T-helper 1 cell treated with Interleukin-12 subunit alpha and Interleukin-12 subunit beta and Interleukin-4 antibody, amounts not matched to agents 30 μg/mL and 1 μg/mL, for 36 hours (primary cell): ENCODE data around the gene GRIK2.

Experiments
- H3K27ac Mint-ChIP-seq: one replicate; pipeline ENCODE4 v1.8.0; 2021; ENCODE audit warnings: mild to moderate bottlenecking, mixed read lengths
- H3K27me3 Mint-ChIP-seq: one replicate; pipeline ENCODE4 v1.8.0; 2021; ENCODE audit warnings: low read depth, mixed read lengths
- H3K36me3 Mint-ChIP-seq: one replicate; pipeline ENCODE4 v1.8.0; 2021; ENCODE audit warnings: low read depth, mixed read lengths
- H3K4me1 Mint-ChIP-seq: one replicate; pipeline ENCODE4 v1.8.0; 2021; ENCODE audit warnings: low read depth, mixed read lengths
- H3K4me3 Mint-ChIP-seq: one replicate; pipeline ENCODE4 v1.8.0; 2021; ENCODE audit warnings: mild to moderate bottlenecking, moderate library complexity, mixed read lengths
- H3K9me3 Mint-ChIP-seq: one replicate; pipeline ENCODE4 v1.8.0; 2021; ENCODE audit warnings: mixed read lengths

Gene GRIK2

GRCh38 chr6:101522254-101522653 lies 128.7 kb downstream of the GRIK2 start:
- Mint-ChIP-seq H3K27me3 (no peaks in the 10 kb centered on the region), H3K36me3 (no peaks in the 10 kb centered on the region), H3K4me1 (no peaks in the 10 kb centered on the region), H3K9me3 (no peaks in the 10 kb centered on the region), H3K4me3 (no peak overlapping the region), H3K27ac (no peak overlapping the region)

GRCh38 chr6:101527467-101527866 lies 134.0 kb downstream of the GRIK2 start:
- Mint-ChIP-seq H3K4me1 (no peaks in the 10 kb centered on the region), H3K27ac (no peak overlapping the region), H3K27me3 (no peaks in the 10 kb centered on the region), H3K36me3 (no peaks in the 10 kb centered on the region), H3K4me3 (no peak overlapping the region), H3K9me3 (no peaks in the 10 kb centered on the region)

- H3K27me3 Mint-ChIP-seq: no peaks in the 10 kb centered on the region
- H3K4me1 Mint-ChIP-seq: no peaks in the 10 kb centered on the region
- H3K27ac Mint-ChIP-seq: no peak overlapping the region
- H3K4me3 Mint-ChIP-seq: no peak overlapping the region
- no peaks in the 10 kb centered on the region for H3K9me3 Mint-ChIP-seq
- H3K36me3 Mint-ChIP-seq: no peaks in the 10 kb centered on the region
These were observed 135.3 kb downstream of the GRIK2 start for GRCh38 chr6:101528801-101529200.

- H3K36me3 Mint-ChIP-seq: no peaks in the 10 kb centered on the region
- no peak overlapping the region for H3K4me3 Mint-ChIP-seq
- no peaks in the 10 kb centered on the region for H3K27me3 Mint-ChIP-seq
- no peak overlapping the region for H3K27ac Mint-ChIP-seq
- no peaks in the 10 kb centered on the region for H3K9me3 Mint-ChIP-seq
- no peaks in the 10 kb centered on the region for H3K4me1 Mint-ChIP-seq
These were observed 138.0 kb downstream of the GRIK2 start for GRCh38 chr6:101531538-101531937.

GRCh38 chr6:101534386-101534785 lies 140.9 kb downstream of the GRIK2 start:
- no peak overlapping the region for H3K27ac Mint-ChIP-seq
- H3K4me3 Mint-ChIP-seq: no peak overlapping the region
- no peaks in the 10 kb centered on the region for H3K9me3 Mint-ChIP-seq
- H3K4me1 Mint-ChIP-seq: no peaks in the 10 kb centered on the region
- no peaks in the 10 kb centered on the region for H3K27me3 Mint-ChIP-seq
- no peaks in the 10 kb centered on the region for H3K36me3 Mint-ChIP-seq

- H3K4me3 Mint-ChIP-seq: no peak overlapping the region
- H3K9me3 Mint-ChIP-seq: no peaks in the 10 kb centered on the region
- no peaks in the 10 kb centered on the region for H3K27me3 Mint-ChIP-seq
- no peaks in the 10 kb centered on the region for H3K36me3 Mint-ChIP-seq
- H3K4me1 Mint-ChIP-seq: no peaks in the 10 kb centered on the region
- H3K27ac Mint-ChIP-seq: no peak overlapping the region
These were observed 141.3 kb downstream of the GRIK2 start for GRCh38 chr6:101534821-101535220.

GRCh38 chr6:101537753-101538316 lies 144.3 kb downstream of the GRIK2 start:
- no peak overlapping the region for H3K4me3 Mint-ChIP-seq
- H3K27me3 Mint-ChIP-seq: no peaks in the 10 kb centered on the region
- no peaks in the 10 kb centered on the region for H3K36me3 Mint-ChIP-seq
- no peak overlapping the region for H3K27ac Mint-ChIP-seq
- no peaks in the 10 kb centered on the region for H3K4me1 Mint-ChIP-seq
- no peaks in the 10 kb centered on the region for H3K9me3 Mint-ChIP-seq

GRCh38 chr6:101539510-101540245 lies 146.2 kb downstream of the GRIK2 start:
- H3K27ac Mint-ChIP-seq: no peak overlapping the region
- no peaks in the 10 kb centered on the region for H3K36me3 Mint-ChIP-seq
- no peak overlapping the region for H3K4me3 Mint-ChIP-seq
- H3K9me3 Mint-ChIP-seq: no peaks in the 10 kb centered on the region
- no peaks in the 10 kb centered on the region for H3K27me3 Mint-ChIP-seq
- no peaks in the 10 kb centered on the region for H3K4me1 Mint-ChIP-seq

GRCh38 chr6:101541894-101542293 lies 148.4 kb downstream of the GRIK2 start:
- Mint-ChIP-seq H3K9me3 (no peaks in the 10 kb centered on the region), H3K27ac (no peak overlapping the region), H3K36me3 (no peaks in the 10 kb centered on the region), H3K4me1 (no peaks in the 10 kb centered on the region), H3K4me3 (no peak overlapping the region), H3K27me3 (no peaks in the 10 kb centered on the region)

- H3K4me3 Mint-ChIP-seq: no peak overlapping the region
- no peak overlapping the region for H3K27ac Mint-ChIP-seq
- H3K4me1 Mint-ChIP-seq: no peaks in the 10 kb centered on the region
- H3K36me3 Mint-ChIP-seq: no peaks in the 10 kb centered on the region
- H3K27me3 Mint-ChIP-seq: no peaks in the 10 kb centered on the region
- peaks cover 3% of the 10 kb centered on the region for H3K9me3 Mint-ChIP-seq
These were observed 150.3 kb downstream of the GRIK2 start for GRCh38 chr6:101543796-101544195.

- H3K36me3 Mint-ChIP-seq: no peaks in the 10 kb centered on the region
- H3K27me3 Mint-ChIP-seq: no peaks in the 10 kb centered on the region
- no peaks in the 10 kb centered on the region for H3K4me1 Mint-ChIP-seq
- H3K27ac Mint-ChIP-seq: no peak overlapping the region
- no peak overlapping the region for H3K4me3 Mint-ChIP-seq
- H3K9me3 Mint-ChIP-seq: peaks cover 8% of the 10 kb centered on the region
These were observed 150.8 kb downstream of the GRIK2 start for GRCh38 chr6:101544286-101544685.

GRCh38 chr6:101545191-101545590 lies 151.7 kb downstream of the GRIK2 start:
- no peaks in the 10 kb centered on the region for H3K36me3 Mint-ChIP-seq

GRCh38 chr6:101550451-101550850 lies 156.9 kb downstream of the GRIK2 start:
- H3K27me3 Mint-ChIP-seq: no peaks in the 10 kb centered on the region
- no peak overlapping the region for H3K27ac Mint-ChIP-seq
- no peak overlapping the region for H3K4me3 Mint-ChIP-seq
- H3K4me1 Mint-ChIP-seq: no peaks in the 10 kb centered on the region
- H3K9me3 Mint-ChIP-seq: peaks cover 8% of the 10 kb centered on the region
- no peaks in the 10 kb centered on the region for H3K36me3 Mint-ChIP-seq

More at GRCh38 chr6:101545191-101545590, 151.7 kb downstream of the GRIK2 start:
- Mint-ChIP-seq H3K9me3 (peaks cover 8% of the 10 kb centered on the region), H3K27me3 (no peaks in the 10 kb centered on the region), H3K4me3 (no peak overlapping the region), H3K27ac (no peak overlapping the region), H3K4me1 (no peaks in the 10 kb centered on the region)

GRCh38 chr6:101554231-101554630 lies 160.7 kb downstream of the GRIK2 start:
- H3K36me3 Mint-ChIP-seq: no peaks in the 10 kb centered on the region
- H3K27ac Mint-ChIP-seq: no peak overlapping the region
- H3K4me3 Mint-ChIP-seq: no peak overlapping the region
- no peaks in the 10 kb centered on the region for H3K4me1 Mint-ChIP-seq
- peaks cover under 1% of the 10 kb centered on the region for H3K9me3 Mint-ChIP-seq
- no peaks in the 10 kb centered on the region for H3K27me3 Mint-ChIP-seq

- no peaks in the 10 kb centered on the region for H3K4me1 Mint-ChIP-seq
- H3K27me3 Mint-ChIP-seq: no peaks in the 10 kb centered on the region
- H3K36me3 Mint-ChIP-seq: no peaks in the 10 kb centered on the region
- no peak overlapping the region for H3K27ac Mint-ChIP-seq
- no peaks in the 10 kb centered on the region for H3K9me3 Mint-ChIP-seq
- H3K4me3 Mint-ChIP-seq: no peak overlapping the region
These were observed 165.2 kb downstream of the GRIK2 start for GRCh38 chr6:101558712-101559111.
